Measurements from ENCODE around the gene FAM241A.
"Not testable (repeated sequence)": the region's sequence is repeated elsewhere in the genome, so short reads cannot be mapped to it uniquely, and the experiment has no call there.

FAM241A gene

GRCh38 chr4:112145326-112145789, at the start of gene FAM241A:
Gene FAM241A, plus strand, starts transcription at chr4:112145454. Its CDS starts 127 bp downstream, at chr4:112145581.
- peak; percentile 20 for DNase-seq

- no peak for DNase-seq
Observed at GRCh38 chr4:112098841-112099530, 46.3 kb upstream of the FAM241A start.

GRCh38 chr4:112099701-112100297, 45.5 kb upstream of the FAM241A start:
- peak; percentile 17 for DNase-seq

GRCh38 chr4:112102875-112103370, 42.3 kb upstream of the FAM241A start:
- DNase-seq, result no peak

GRCh38 chr4:112105201-112105969, 39.9 kb upstream of the FAM241A start:
- no peak for DNase-seq

GRCh38 chr4:112109360-112110058, 35.7 kb upstream of the FAM241A start:
- no peak for DNase-seq

GRCh38 chr4:112110059-112110425, 35.2 kb upstream of the FAM241A start:
- no peak for DNase-seq

- no peak for DNase-seq
Observed at GRCh38 chr4:112111306-112111705, 33.9 kb upstream of the FAM241A start.

- DNase-seq, result not testable (repeated sequence)
Observed at GRCh38 chr4:112112095-112112494, 33.2 kb upstream of the FAM241A start.

GRCh38 chr4:112112590-112113170, 32.6 kb upstream of the FAM241A start:
- no peak for DNase-seq

- no peak for DNase-seq
Observed at GRCh38 chr4:112113864-112114263, 31.4 kb upstream of the FAM241A start.

GRCh38 chr4:112114452-112114851, 30.8 kb upstream of the FAM241A start:
- no peak for DNase-seq

GRCh38 chr4:112118742-112119352, 26.4 kb upstream of the FAM241A start:
- DNase-seq, result no peak

- no peak for DNase-seq
Observed at GRCh38 chr4:112119353-112119783, 25.9 kb upstream of the FAM241A start.

GRCh38 chr4:112120021-112120420, 25.2 kb upstream of the FAM241A start:
- no peak for DNase-seq

- no peak for DNase-seq
Observed at GRCh38 chr4:112125416-112125815, 19.8 kb upstream of the FAM241A start.

- no peak for DNase-seq
Observed at GRCh38 chr4:112127048-112127637, 18.1 kb upstream of the FAM241A start.

GRCh38 chr4:112127803-112128202, 17.5 kb upstream of the FAM241A start:
- DNase-seq, result no peak

- DNase-seq, result no peak
Observed at GRCh38 chr4:112128452-112128851, 16.8 kb upstream of the FAM241A start.

GRCh38 chr4:112130906-112131305, 14.3 kb upstream of the FAM241A start:
- no peak for DNase-seq

- no peak for DNase-seq
Observed at GRCh38 chr4:112136551-112136950, 8.7 kb upstream of the FAM241A start.

- DNase-seq, result no peak
Observed at GRCh38 chr4:112138538-112138937, 6.7 kb upstream of the FAM241A start.

Measured in NCI-H2029 (cell line).